ENCODE results near the gene SLC35E1. TPM values are rescaled to one million over a fixed set of nuclear protein-coding genes. Genes with fewer than 3 reads are reported as not detected.

The SLC35E1 gene
- total RNA-seq, 1 experiment from 2014 or later: 49.1 TPM

GRCh38 chr19:16600824-16601223, 28.6 kb upstream of the SLC35E1 start:
- ATAC-seq (no peak), DNase-seq (ENCODE audit: low read depth, low spot score) (no peak)
- no peak overlapping the region for H3K27ac ChIP-seq (ENCODE audit: low read depth, low read length)
- H2AFZ ChIP-seq (ENCODE audit: low read depth, low read length, poor library complexity, severe bottlenecking): no peak overlapping the region
- H3K4me3 ChIP-seq (replicated peaks in 1 of 2; ENCODE audit: low read depth in 1 of 2, low read length in 2 of 2): no peak overlapping the region
- CTCF ChIA-PET: no interaction called here
- H3K27me3 ChIP-seq (ENCODE audit: insufficient read depth, low read length): no peaks in the 10 kb centered on the region
- H3K36me3 ChIP-seq (ENCODE audit: control insufficient read depth in 1 of 2, insufficient read depth in 2 of 2, low read length in 2 of 2): no peaks in the 10 kb centered on the region
- TF ChIP-seq JUND (IDR thresholded peaks at IDR 0.05) (no peak), ZFX (IDR thresholded peaks at IDR 0.05) (no peak), CEBPB (IDR thresholded peaks at IDR 0.05; ENCODE audit: low read depth) (no peak), POLR2AphosphoS5 (IDR thresholded peaks at IDR 0.05; ENCODE audit: low read depth, low read length) (no peak), POLR2A (IDR thresholded peaks at IDR 0.05; ENCODE audit: borderline replicate concordance, extremely low read depth, insufficient read depth, insufficient read length) (no peak), RAD21 (IDR thresholded peaks at IDR 0.05; ENCODE audit: low read depth) (no peak), TCF7L2 (IDR thresholded peaks at IDR 0.05; ENCODE audit: borderline replicate concordance, extremely low read depth, insufficient read depth, insufficient read length) (no peak)
- TF ChIP-seq, protein P1, sequence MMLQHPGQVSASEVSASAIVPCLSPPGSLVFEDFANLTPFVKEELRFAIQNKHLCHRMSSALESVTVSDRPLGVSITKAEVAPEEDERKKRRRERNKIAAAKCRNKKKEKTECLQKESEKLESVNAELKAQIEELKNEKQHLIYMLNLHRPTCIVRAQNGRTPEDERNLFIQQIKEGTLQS (IDR thresholded peaks at IDR 0.05): no peak
- no TSS peak for BruUV-seq (replicated peaks)
- POLR2A ChIA-PET: no interaction called here
- intact Hi-C loops (cut with micrococcal nuclease): no loop called here
- no peak overlapping the region for H3K9ac ChIP-seq (ENCODE audit: low read length)
- no peaks in the 10 kb centered on the region for H3K9me2 ChIP-seq (ENCODE audit: insufficient read depth)
- no peak overlapping the region for H3K4me2 ChIP-seq (ENCODE audit: low read length)
- H4K20me1 ChIP-seq (ENCODE audit: insufficient read depth): no peaks in the 10 kb centered on the region
- RAD21 ChIA-PET (ENCODE audit: low non-redundant PET in 1 of 2, low total read pairs in 2 of 2, uncharacterized antibody in 2 of 2, unreplicated experiment in 2 of 2): no interaction called here
- no peaks in the 10 kb centered on the region for H3K9me3 ChIP-seq (ENCODE audit: control insufficient read depth in 1 of 2, insufficient read depth in 1 of 2, low read depth in 1 of 2, low read length in 2 of 2)
- H3K79me2 ChIP-seq (ENCODE audit: insufficient read depth, low read length): peaks cover 100% of the 10 kb centered on the region
- H3K4me1 ChIP-seq (ENCODE audit: control insufficient read depth in 1 of 2, insufficient read depth in 2 of 2, low read length in 2 of 2): no peaks in the 10 kb centered on the region

GRCh38 chr19:16599655-16600346, 27.6 kb upstream of the SLC35E1 start:
- intact Hi-C loops (cut with micrococcal nuclease): no loop called here
- no TSS peak for BruUV-seq (replicated peaks)

More at GRCh38 chr19:16599655-16600346, 27.6 kb upstream of the SLC35E1 start:
- no peak overlapping the region for H2AFZ ChIP-seq (ENCODE audit: low read depth, low read length, poor library complexity, severe bottlenecking)
- H3K27ac ChIP-seq (ENCODE audit: low read depth, low read length): no peak overlapping the region
- POLR2A ChIA-PET: no interaction called here
- no peak for TF ChIP-seq POLR2AphosphoS5 (IDR thresholded peaks at IDR 0.05; ENCODE audit: low read depth, low read length)
- no peak for TF ChIP-seq TCF7L2 (IDR thresholded peaks at IDR 0.05; ENCODE audit: borderline replicate concordance, extremely low read depth, insufficient read depth, insufficient read length)
- TF ChIP-seq YY1 (IDR thresholded peaks at IDR 0.05; ENCODE audit: extremely low read depth, insufficient replicate concordance, low read depth, low read length): no peak
- TF ChIP-seq EZH2phosphoT487 (IDR thresholded peaks at IDR 0.05; ENCODE audit: borderline replicate concordance): no peak
- no peak for TF ChIP-seq RAD21 (IDR thresholded peaks at IDR 0.05; ENCODE audit: low read depth)
- TF ChIP-seq SIN3A (IDR thresholded peaks at IDR 0.05; ENCODE audit: low read depth): no peak
- TF ChIP-seq CBX3 (IDR thresholded peaks at IDR 0.05; ENCODE audit: low read depth): no peak
- TF ChIP-seq ZNF274 (IDR thresholded peaks at IDR 0.05; ENCODE audit: low read depth, low read length): no peak
- TF ChIP-seq CEBPB (IDR thresholded peaks at IDR 0.05; ENCODE audit: low read depth): no peak
- TF ChIP-seq, protein P1 (IDR thresholded peaks at IDR 0.05): no peak
- RAD21 ChIA-PET (ENCODE audit: low non-redundant PET in 1 of 2, low total read pairs in 2 of 2, uncharacterized antibody in 2 of 2, unreplicated experiment in 2 of 2): no interaction called here
- H3K4me2 ChIP-seq (ENCODE audit: low read length): no peak overlapping the region
- no peaks in the 10 kb centered on the region for H3K9me3 ChIP-seq (ENCODE audit: control insufficient read depth in 1 of 2, insufficient read depth in 1 of 2, low read depth in 1 of 2, low read length in 2 of 2)
- peaks cover 100% of the 10 kb centered on the region for H3K79me2 ChIP-seq (ENCODE audit: insufficient read depth, low read length)
- H3K27me3 ChIP-seq (ENCODE audit: insufficient read depth, low read length): no peaks in the 10 kb centered on the region
- H4K20me1 ChIP-seq (ENCODE audit: insufficient read depth): no peaks in the 10 kb centered on the region
- H3K36me3 ChIP-seq (ENCODE audit: control insufficient read depth in 1 of 2, insufficient read depth in 2 of 2, low read length in 2 of 2): no peaks in the 10 kb centered on the region
- ATAC-seq: no peak
- no peak overlapping the region for H3K9ac ChIP-seq (ENCODE audit: low read length)
- CTCF ChIA-PET: no interaction called here
- no peak overlapping the region for H3K4me3 ChIP-seq (replicated peaks in 1 of 2; ENCODE audit: low read depth in 1 of 2, low read length in 2 of 2)
- H3K4me1 ChIP-seq (ENCODE audit: control insufficient read depth in 1 of 2, insufficient read depth in 2 of 2, low read length in 2 of 2): no peaks in the 10 kb centered on the region
- no peak for DNase-seq (ENCODE audit: low read depth, low spot score)
- H3K9me2 ChIP-seq (ENCODE audit: insufficient read depth): no peaks in the 10 kb centered on the region
